Left lung (tissue), 14 donors: ENCODE measurements around the gene FLNA. TPM values are rescaled to one million over a fixed set of nuclear protein-coding genes. Genes with fewer than 3 reads are reported as not detected.

Experiments used
- ATAC-seq: fragments of 200-7000 bp; cut with Tn5 transposase; one replicate; pipeline ENCODE4 v1.9.1; 2020; ENCODE audit warnings: moderate library complexity
- DNase-seq, 4 donors: peaks; one replicate each; pipeline ENCODE4 v3.0.0-alpha.2; 2013 to 2020
- H3K27ac ChIP-seq, 2 donors: fragments of 200-600 bp; sonication (generic) in 1 of 2; one replicate each; pipeline versions ENCODE4 v1.5.0 to v1.8.0; 2020 to 2021
- H3K27me3 ChIP-seq, 2 donors: fragments of 200-600 bp; sonication (generic) in 1 of 2; one replicate each; pipeline versions ENCODE4 v1.5.0 to v1.8.0; 2020 to 2021
- H3K36me3 ChIP-seq, 2 donors: fragments of 200-600 bp; sonication (generic) in 1 of 2; one replicate each; pipeline versions ENCODE4 v1.5.0 to v1.8.0; 2020 to 2021
- H3K4me1 ChIP-seq, 2 donors: fragments of 200-600 bp; one replicate each; pipeline ENCODE4 v1.8.0; 2021
- H3K4me3 ChIP-seq, 2 donors: fragments of 200-600 bp; sonication (generic) in 1 of 2; one replicate each; pipeline versions ENCODE4 v1.5.0 to v1.8.0; 2020 to 2021; ENCODE audit warnings: mild to moderate bottlenecking in 1 of 2
- H3K9me3 ChIP-seq, 2 donors: fragments of 200-600 bp; sonication (generic) in 1 of 2; one replicate each; pipeline versions ENCODE4 v1.5.0 to v1.8.0; 2020 to 2021
- CTCF ChIP-seq, 2 donors: fragments of 200-600 bp; sonication (generic) in 1 of 2; IDR thresholded peaks; one replicate each; pipeline versions ENCODE4 v1.5.0 to v1.8.0; 2021; ENCODE audit warnings: antibody characterized with exemption in 2 of 2
- intact Hi-C, 2 donors: fragments of 100-400 bp; cut with DNase I; formaldehyde crosslinking; loops; one replicate each; pipeline versions ENCODE4 v1.11.2 to v1.14.2; 2022
- long read RNA-seq, 12 donors: library from polyadenylated mRNA in 2 of 12; unstranded in 2 of 12; transcript quantifications; one replicate each; pipeline ENCODE4 v2.0.0 and lab custom pipeline, GENCODE V29; 2019 to 2026
- polyA plus RNA-seq, 6 donors: library from polyadenylated mRNA; unstranded; fragments of 120-200 nt; gene quantifications; one replicate each; pipeline ENCODE4 v1.2.1, GENCODE V29; 2013; ENCODE audit not compliant: insufficient read length in 6 of 6
- total RNA-seq, 2 donors: library from RNA; stranded (reverse); fragmentation: NEBNext Ultra II Directional; extraction: Animal tissue kit (Norgen Biotek cat#: 25700); gene quantifications; one replicate each; pipeline ENCODE4 v1.2.1, GENCODE V29; 2021
- donor health status: DM: no; HTN: yes; CAD: no.
- donor health status: DM: no; HTN: no; CAD: no.

The FLNA gene
- total RNA-seq, result 1,000 to 10,000 TPM; 1,139 to 1,793 TPM
- polyA plus RNA-seq, result 100 to 1,000 TPM; 434 to 671 (median 559) TPM
- long read RNA-seq, donor 1, transcript FLNA-209 (3 exons, 1,026 nt), result major isoform, 13 of 5,930 reads
- long read RNA-seq, donor 1, partial matches to known transcripts, result 5,709 of 5,930 reads
- long read RNA-seq, donor 1, other reads (novel, unspliced or antisense), result 206 of 5,930 reads
- long read RNA-seq, donor 2, full-length matches to known transcripts, result 24 of 286 reads
- long read RNA-seq, donor 2, partial matches to known transcripts, result 262 of 286 reads
- long read RNA-seq, donor 2, other reads (novel, unspliced or antisense), result 0 of 286 reads
- long read RNA-seq, donor 3, full-length matches to known transcripts, result 11 of 4,707 reads
- long read RNA-seq, donor 3, partial matches to known transcripts, result 4,624 of 4,707 reads
- long read RNA-seq, donor 3, other reads (novel, unspliced or antisense), result 72 of 4,707 reads
- long read RNA-seq, donor 4, partial matches to known transcripts, result 21 of 26 reads
- long read RNA-seq, donor 4, other reads (novel, unspliced or antisense), result 4 of 26 reads
- long read RNA-seq, donor 5, transcript FLNA-209 (3 exons, 1,026 nt), result major isoform, 8 of 3,316 reads
- long read RNA-seq, donor 5, partial matches to known transcripts, result 3,139 of 3,316 reads
- long read RNA-seq, donor 5, other reads (novel, unspliced or antisense), result 165 of 3,316 reads
- long read RNA-seq, donor 6, full-length matches to known transcripts, result 5 of 57 reads
- long read RNA-seq, donor 6, partial matches to known transcripts, result 52 of 57 reads
- long read RNA-seq, donor 6, other reads (novel, unspliced or antisense), result 0 of 57 reads
- long read RNA-seq, donor 7, full-length matches to known transcripts, result 7 of 3,342 reads
- long read RNA-seq, donor 7, partial matches to known transcripts, result 3,286 of 3,342 reads
- long read RNA-seq, donor 7, other reads (novel, unspliced or antisense), result 49 of 3,342 reads
- long read RNA-seq, donor 8, full-length matches to known transcripts, result 8 of 2,922 reads
- long read RNA-seq, donor 8, partial matches to known transcripts, result 2,802 of 2,922 reads
- long read RNA-seq, donor 8, other reads (novel, unspliced or antisense), result 112 of 2,922 reads
- long read RNA-seq, donor 9, result 0 reads
- long read RNA-seq, donor 10, partial matches to known transcripts, result 8 of 18 reads
- long read RNA-seq, donor 10, other reads (novel, unspliced or antisense), result 6 of 18 reads
- long read RNA-seq, donor 11, full-length matches to known transcripts, result 9 of 20 reads
- long read RNA-seq, donor 11, partial matches to known transcripts, result 11 of 20 reads
- long read RNA-seq, donor 11, other reads (novel, unspliced or antisense), result 0 of 20 reads
- long read RNA-seq, donor 12, full-length matches to known transcripts, result 7 of 59 reads
- long read RNA-seq, donor 12, partial matches to known transcripts, result 52 of 59 reads
- long read RNA-seq, donor 12, other reads (novel, unspliced or antisense), result 0 of 59 reads

GRCh38 chrX:154374313-154375155 is at the start of gene FLNA:
Gene FLNA (minus strand): TSS chrX:154374634. CDS start chrX:154371245, 3,389 bp downstream.
- H3K27ac ChIP-seq, result peak within 1 kb of the TSS; percentile 18 to 39
- no peak for TF ChIP-seq CTCF (IDR thresholded peaks at IDR 0.05)
- no peaks in the 10 kb centered on the region for H3K36me3 ChIP-seq
- H3K4me1 ChIP-seq, result peaks cover 0 to 40% of the 10 kb centered on the region in 2 donors
- intact Hi-C loops, result no loop called here
- DNase-seq (peak in 1 of 4 donors; percentile 87), ATAC-seq (no peak)
- H3K27me3 ChIP-seq, result no peaks in the 10 kb centered on the region
- peak within 1 kb of the TSS; percentile 15 to 72 for H3K4me3 ChIP-seq
- H3K9me3 ChIP-seq, result no peaks in the 10 kb centered on the region

- DNase-seq (no peak), ATAC-seq (no peak)
- no peaks in the 10 kb centered on the region for H3K27me3 ChIP-seq
- no peak overlapping the region for H3K4me3 ChIP-seq
- no peaks in the 10 kb centered on the region for H3K9me3 ChIP-seq
- no peak overlapping the region for H3K27ac ChIP-seq
- H3K36me3 ChIP-seq, result peaks cover 0 to 7% of the 10 kb centered on the region in 2 donors
- peaks cover 0 to 4% of the 10 kb centered on the region in 2 donors for H3K4me1 ChIP-seq
- intact Hi-C loops, result no loop called here
- TF ChIP-seq CTCF (IDR thresholded peaks at IDR 0.05), result no peak
Measured at GRCh38 chrX:154420402-154420756, 45.9 kb upstream of the FLNA start.

GRCh38 chrX:154419688-154420401 is 45.4 kb upstream of the FLNA start:
- peak; percentile 30 for ATAC-seq
- Histone ChIP-seq H3K27me3 (no peaks in the 10 kb centered on the region), H3K27ac (no peak overlapping the region), H3K4me1 (peaks cover 0 to 4% of the 10 kb centered on the region in 2 donors), H3K9me3 (no peaks in the 10 kb centered on the region), H3K36me3 (peaks cover 0 to 7% of the 10 kb centered on the region in 2 donors), H3K4me3 (no peak overlapping the region)
- intact Hi-C loops, result no loop called here
- DNase-seq, result no peak
- no peak for TF ChIP-seq CTCF (IDR thresholded peaks at IDR 0.05)

GRCh38 chrX:154419189-154419588 is 44.8 kb upstream of the FLNA start:
- Histone ChIP-seq H3K9me3 (no peaks in the 10 kb centered on the region), H3K27me3 (no peaks in the 10 kb centered on the region), H3K27ac (no peak overlapping the region), H3K36me3 (peaks cover 0 to 7% of the 10 kb centered on the region in 2 donors), H3K4me3 (no peak overlapping the region), H3K4me1 (no peaks in the 10 kb centered on the region)
- no peak for DNase-seq
- no peak for TF ChIP-seq CTCF (IDR thresholded peaks at IDR 0.05)
- no peak for ATAC-seq
- intact Hi-C loops, result no loop called here
